Right renal pelvis (tissue), 4 donors: ENCODE measurements around the gene SERTAD2. TPM values are rescaled to one million over a fixed set of nuclear protein-coding genes. Genes with fewer than 3 reads are reported as not detected.

Source experiments
- DNase-seq, 4 donors: peaks; one replicate each; pipeline ENCODE4 v3.0.0-alpha.2; 2013; ENCODE audit warnings: low read depth in 4 of 4, low spot score in 3 of 4, missing footprints in 1 of 4
- polyA plus RNA-seq, 4 donors: library from polyadenylated mRNA; unstranded; fragments of 120-200 nt; gene quantifications; one replicate each; pipeline ENCODE4 v1.2.1, GENCODE V29; 2013; ENCODE audit not compliant: insufficient read length in 4 of 4

The SERTAD2 gene
- polyA plus RNA-seq, 4 donors, result 23.4 to 29.5 (median 26.7) TPM

GRCh38 chr2:64615192-64615763 lies 38.4 kb downstream of the SERTAD2 start:
- DNase-seq, result no peak

- DNase-seq, result no peak
Measured at GRCh38 chr2:64613276-64613675, 40.4 kb downstream of the SERTAD2 start.

GRCh38 chr2:64612575-64613195 lies 41.0 kb downstream of the SERTAD2 start:
- DNase-seq, result no peak

- DNase-seq, result no peak
Measured at GRCh38 chr2:64610316-64610855, 43.3 kb downstream of the SERTAD2 start.

GRCh38 chr2:64609942-64610281 lies 43.8 kb downstream of the SERTAD2 start:
- DNase-seq, result no peak

- DNase-seq, result no peak
Measured at GRCh38 chr2:64609227-64609941, 44.3 kb downstream of the SERTAD2 start.

- no peak for DNase-seq
Measured at GRCh38 chr2:64608867-64609226, 44.9 kb downstream of the SERTAD2 start.

- no peak for DNase-seq
Measured at GRCh38 chr2:64607381-64608304, 46.1 kb downstream of the SERTAD2 start.

- DNase-seq, result peak in 2 of 4 donors; percentile 62 to 67
Measured at GRCh38 chr2:64606479-64607363, 47.0 kb downstream of the SERTAD2 start.

- no peak for DNase-seq
Measured at GRCh38 chr2:64605991-64606478, 47.7 kb downstream of the SERTAD2 start.

GRCh38 chr2:64605026-64605471 lies 48.7 kb downstream of the SERTAD2 start:
- DNase-seq, result no peak

- DNase-seq, result no peak
Measured at GRCh38 chr2:64604155-64604554, 49.6 kb downstream of the SERTAD2 start.

- DNase-seq, result no peak
Measured at GRCh38 chr2:64602436-64602835, 51.3 kb downstream of the SERTAD2 start.

- no peak for DNase-seq
Measured at GRCh38 chr2:64601785-64602391, 51.8 kb downstream of the SERTAD2 start.

GRCh38 chr2:64601034-64601754 lies 52.5 kb downstream of the SERTAD2 start:
- no peak for DNase-seq

GRCh38 chr2:64599469-64599868 lies 54.2 kb downstream of the SERTAD2 start:
- no peak for DNase-seq

GRCh38 chr2:64598226-64598625 lies 55.5 kb downstream of the SERTAD2 start:
- no peak for DNase-seq

- no peak for DNase-seq
Measured at GRCh38 chr2:64595397-64596176, 58.1 kb downstream of the SERTAD2 start.
